MM.1S (cell line): Measurements from ENCODE around the gene PARVA.

ENCODE experiments used
- DNase-seq: peaks from one replicate; pipeline ENCODE4 v3.0.0-alpha.2; 2015
- H2AFZ ChIP-seq: fragments of 300-600 bp; sonication (generic); 2 replicates; pipeline ENCODE4 v1.6.0; 2016; ENCODE audit warnings: antibody characterized with exemption, low read length
- H3F3A ChIP-seq: fragments of 300-600 bp; sonication (generic); 2 replicates; pipeline ENCODE4 v1.6.1; 2016; ENCODE audit warnings: mild to moderate bottlenecking, antibody characterized with exemption, low read length, moderate library complexity, mixed read lengths; ENCODE audit not compliant: insufficient read depth
- H3K27ac ChIP-seq: fragments of 300-600 bp; sonication (generic); 2 replicates; pipeline ENCODE4 v1.5.1; 2016; ENCODE audit warnings: mild to moderate bottlenecking, low read length
- H3K27me3 ChIP-seq: fragments of 300-600 bp; sonication (generic); replicated peaks from 2 replicates; pipeline ENCODE4 v1.6.0; 2016; ENCODE audit warnings: low read length; ENCODE audit not compliant: insufficient read depth
- H3K36me3 ChIP-seq: fragments of 300-600 bp; sonication (generic); replicated peaks from 2 replicates; pipeline ENCODE4 v1.6.1; 2016; ENCODE audit warnings: mild to moderate bottlenecking, low read length, mixed read lengths; ENCODE audit not compliant: insufficient read depth
- H3K4me1 ChIP-seq: fragments of 300-600 bp; sonication (generic); 2 replicates; pipeline ENCODE4 v1.6.1; 2016; ENCODE audit warnings: low read length, mixed read lengths
- H3K4me2 ChIP-seq: fragments of 300-600 bp; sonication (generic); 2 replicates; pipeline ENCODE4 v1.6.0; 2016; ENCODE audit warnings: low read depth, low read length
- H3K4me3 ChIP-seq: fragments of 300-600 bp; sonication (generic); 2 replicates; pipeline ENCODE4 v1.5.1; 2016; ENCODE audit warnings: low read length, mixed read lengths
- H3K79me2 ChIP-seq: fragments of 300-600 bp; sonication (generic); 2 replicates; pipeline ENCODE4 v1.6.1; 2016; ENCODE audit warnings: mixed run types, low read length, mixed read lengths
- H3K9ac ChIP-seq: fragments of 300-600 bp; sonication (generic); 2 replicates; pipeline ENCODE4 v1.6.1; 2016; ENCODE audit warnings: low read length, mixed read lengths
- H3K9me2 ChIP-seq: fragments of 300-600 bp; sonication (generic); replicated peaks from 2 replicates; pipeline ENCODE4 v1.6.1; 2016; ENCODE audit warnings: mild to moderate bottlenecking, low read length, mixed read lengths; ENCODE audit not compliant: insufficient read depth
- H3K9me3 ChIP-seq: fragments of 300-600 bp; sonication (generic); replicated peaks from 2 replicates; pipeline ENCODE4 v1.6.1; 2016; ENCODE audit warnings: mild to moderate bottlenecking, low read length, mixed read lengths; ENCODE audit not compliant: insufficient read depth
- H4K20me1 ChIP-seq: fragments of 300-600 bp; sonication (generic); 2 replicates; pipeline ENCODE4 v1.6.1; 2016; ENCODE audit warnings: mild to moderate bottlenecking, low read length, moderate library complexity, mixed read lengths; ENCODE audit not compliant: insufficient read depth
- EZH2 ChIP-seq: fragments of 300-600 bp; sonication (generic); optimal IDR thresholded peaks from 2 replicates; pipeline ENCODE3; 2017; ENCODE audit warnings: low read depth, mild to moderate bottlenecking, antibody characterized with exemption, low read length, mixed read lengths
- EZH2phosphoT487 ChIP-seq: fragments of 300-600 bp; sonication (generic); IDR thresholded peaks from 2 replicates; pipeline ENCODE4 v1.6.1; 2018; ENCODE audit warnings: antibody characterized with exemption, low read length
- TF ChIP-seq, protein P1 (sequence below): fragments of 300-600 bp; sonication (generic); IDR thresholded peaks from 2 replicates; pipeline ENCODE4 v1.5.1; 2016; ENCODE audit warnings: antibody characterized with exemption, low read length, mixed read lengths

Gene PARVA

DNA sequence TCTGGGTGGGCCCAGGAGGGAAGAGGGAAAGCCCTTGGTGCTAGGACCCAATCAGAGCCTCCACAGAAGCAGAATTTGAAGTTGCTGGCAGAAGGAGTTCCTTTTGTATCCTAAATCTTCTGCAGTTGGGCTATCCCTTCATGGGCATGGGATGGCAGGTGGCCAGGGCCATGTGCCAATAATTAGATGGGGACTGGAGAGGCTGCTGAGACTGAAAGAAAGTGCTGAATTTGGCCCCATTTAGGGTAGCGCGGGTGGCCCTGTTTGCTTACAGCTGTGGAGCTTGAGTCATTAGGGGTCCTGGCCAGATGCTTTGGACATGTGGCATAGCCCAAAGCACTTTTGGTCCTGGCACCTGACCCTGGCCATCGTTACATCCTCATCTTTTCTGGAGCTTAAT, 27.1 kb downstream of the PARVA start:
- Histone ChIP-seq H3K9ac (no peak overlapping the region), H3K4me3 (no peak overlapping the region), H2AFZ (no peak overlapping the region), H3K4me1 (no peaks in the 10 kb centered on the region), H3K79me2 (no peaks in the 10 kb centered on the region), H3F3A (no peaks in the 10 kb centered on the region), H3K27ac (no peak overlapping the region), H3K4me2 (no peak overlapping the region), H4K20me1 (no peaks in the 10 kb centered on the region), H3K9me2 (no peaks in the 10 kb centered on the region), H3K27me3 (no peaks in the 10 kb centered on the region), H3K36me3 (no peaks in the 10 kb centered on the region), H3K9me3 (no peaks in the 10 kb centered on the region)
- no peak for DNase-seq
- TF ChIP-seq, protein P1, sequence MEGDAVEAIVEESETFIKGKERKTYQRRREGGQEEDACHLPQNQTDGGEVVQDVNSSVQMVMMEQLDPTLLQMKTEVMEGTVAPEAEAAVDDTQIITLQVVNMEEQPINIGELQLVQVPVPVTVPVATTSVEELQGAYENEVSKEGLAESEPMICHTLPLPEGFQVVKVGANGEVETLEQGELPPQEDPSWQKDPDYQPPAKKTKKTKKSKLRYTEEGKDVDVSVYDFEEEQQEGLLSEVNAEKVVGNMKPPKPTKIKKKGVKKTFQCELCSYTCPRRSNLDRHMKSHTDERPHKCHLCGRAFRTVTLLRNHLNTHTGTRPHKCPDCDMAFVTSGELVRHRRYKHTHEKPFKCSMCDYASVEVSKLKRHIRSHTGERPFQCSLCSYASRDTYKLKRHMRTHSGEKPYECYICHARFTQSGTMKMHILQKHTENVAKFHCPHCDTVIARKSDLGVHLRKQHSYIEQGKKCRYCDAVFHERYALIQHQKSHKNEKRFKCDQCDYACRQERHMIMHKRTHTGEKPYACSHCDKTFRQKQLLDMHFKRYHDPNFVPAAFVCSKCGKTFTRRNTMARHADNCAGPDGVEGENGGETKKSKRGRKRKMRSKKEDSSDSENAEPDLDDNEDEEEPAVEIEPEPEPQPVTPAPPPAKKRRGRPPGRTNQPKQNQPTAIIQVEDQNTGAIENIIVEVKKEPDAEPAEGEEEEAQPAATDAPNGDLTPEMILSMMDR: no peak
- TF ChIP-seq EZH2 (no peak), EZH2phosphoT487 (no peak)

DNA sequence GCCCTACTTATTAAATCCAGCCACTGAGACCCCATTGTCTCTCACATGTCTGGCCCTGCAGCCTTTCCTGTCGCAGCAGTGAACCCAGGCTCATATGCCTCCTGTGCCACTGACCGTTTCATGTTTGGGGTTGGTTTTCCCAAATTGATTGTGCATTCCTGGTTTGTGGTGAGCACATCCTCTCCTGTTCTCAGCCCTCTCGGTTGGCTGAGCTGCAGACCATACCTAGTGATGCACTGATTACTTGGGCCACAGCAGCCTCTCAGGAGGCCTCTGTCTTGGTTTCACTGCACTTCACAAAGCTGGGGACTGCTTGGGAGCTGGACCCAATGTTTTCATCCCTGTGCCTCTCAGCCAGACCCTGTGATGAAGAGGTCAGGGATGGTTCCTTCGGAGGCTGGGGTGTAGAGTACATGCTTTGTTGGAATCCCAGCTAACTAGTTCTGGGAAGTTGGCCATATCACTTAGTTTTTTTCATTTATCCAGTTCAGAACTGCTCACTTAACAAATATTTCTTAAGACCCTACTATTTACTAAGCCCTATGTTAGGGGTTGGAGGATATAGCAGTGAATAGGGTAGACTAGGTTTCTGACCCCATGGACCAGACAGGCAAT, 30.9 kb downstream of the PARVA start:
- Histone ChIP-seq H3K4me1 (no peaks in the 10 kb centered on the region), H3K4me2 (no peak overlapping the region), H3K27ac (no peak overlapping the region), H3F3A (no peaks in the 10 kb centered on the region), H3K9ac (no peak overlapping the region), H3K79me2 (no peaks in the 10 kb centered on the region), H3K9me2 (no peaks in the 10 kb centered on the region), H3K36me3 (no peaks in the 10 kb centered on the region), H2AFZ (no peak overlapping the region), H4K20me1 (no peaks in the 10 kb centered on the region), H3K4me3 (no peak overlapping the region), H3K27me3 (no peaks in the 10 kb centered on the region), H3K9me3 (no peaks in the 10 kb centered on the region)
- no peak for DNase-seq
- TF ChIP-seq EZH2 (no peak), EZH2phosphoT487 (no peak)
- TF ChIP-seq, protein P1: no peak

DNA sequence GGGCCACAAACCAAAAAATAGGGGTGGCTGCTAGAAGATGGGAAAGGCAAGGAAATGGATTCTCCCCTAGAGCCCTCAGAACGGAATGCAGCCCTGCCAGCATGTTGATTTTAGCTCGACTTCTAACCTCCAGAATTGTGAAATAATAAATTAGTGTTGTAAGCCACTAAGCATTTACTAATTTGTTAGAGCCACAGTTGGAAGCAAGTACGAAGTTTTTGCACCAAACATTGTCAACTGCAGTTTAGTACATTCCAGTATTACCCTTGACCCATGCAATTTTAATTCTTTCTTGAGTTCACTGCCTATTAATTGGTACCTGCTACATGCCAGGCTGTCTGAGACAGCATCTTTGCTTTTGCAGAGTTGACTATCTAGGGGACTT, 32.2 kb downstream of the PARVA start:
- no peaks in the 10 kb centered on the region for H3K27me3 ChIP-seq
- no peak for DNase-seq
- no peak overlapping the region for H3K9ac ChIP-seq
- no peak overlapping the region for H3K27ac ChIP-seq
- H3K9me3 ChIP-seq: no peaks in the 10 kb centered on the region
- no peak overlapping the region for H2AFZ ChIP-seq
- H3K4me2 ChIP-seq: no peak overlapping the region
- H3K4me3 ChIP-seq: no peak overlapping the region
- no peaks in the 10 kb centered on the region for H4K20me1 ChIP-seq
- no peaks in the 10 kb centered on the region for H3K9me2 ChIP-seq
- H3F3A ChIP-seq: no peaks in the 10 kb centered on the region
- H3K4me1 ChIP-seq: no peaks in the 10 kb centered on the region
- TF ChIP-seq EZH2phosphoT487 (no peak), EZH2 (no peak)
- TF ChIP-seq, protein P1: no peak; the same call in 1 of the 2 replicates
- no peaks in the 10 kb centered on the region for H3K79me2 ChIP-seq
- H3K36me3 ChIP-seq: no peaks in the 10 kb centered on the region
